Epithelial cell of proximal tubule (primary cell): ENCODE results near the gene ZNRF3. TPM values are rescaled to one million over a fixed set of nuclear protein-coding genes. Genes with fewer than 3 reads are reported as not detected.

Experiments
- DNase-seq: peaks from one replicate; pipeline ENCODE4 v3.0.0-alpha.2; 2011; ENCODE audit warnings: low read depth
- H3K4me3 ChIP-seq: 2 replicates; pipeline ENCODE4 v1.5.1; 2011; ENCODE audit warnings: low read depth, mild to moderate bottlenecking, low read length
- CTCF ChIP-seq: conservative IDR thresholded peaks from 2 replicates; pipeline ENCODE4 v1.5.1; 2012; ENCODE audit warnings: low read depth, mild to moderate bottlenecking, low read length
- total RNA-seq: library from RNA; depleted of rRNA; stranded (reverse); fragments of >200 nt; gene quantifications from 2 replicates; pipeline ENCODE4 v1.2.3, GENCODE V29; 2015

The ZNRF3 gene
- total RNA-seq, 1 donor from 2014 or later, result 15.6 TPM

- no peak for TF ChIP-seq CTCF
- DNase-seq, result no peak
- peak overlapping the region; percentile 47 for H3K4me3 ChIP-seq
Observed at GRCh38 chr22:29071261-29072045, 188.1 kb downstream of the ZNRF3 start.

- TF ChIP-seq CTCF, result no peak
- H3K4me3 ChIP-seq, result peak overlapping the region; percentile 47
- DNase-seq, result no peak
Observed at GRCh38 chr22:29072193-29072978, 189.0 kb downstream of the ZNRF3 start.

GRCh38 chr22:29072979-29073617 is 189.7 kb downstream of the ZNRF3 start, which contains the start of gene KREMEN1:
KREMEN1 (plus strand) TSS chr22:29073035; CDS start chr22:29073131, 96 bp downstream.
- peak within 1 kb of the TSS; percentile 67 for H3K4me3 ChIP-seq
- DNase-seq, result no peak
- no peak for TF ChIP-seq CTCF

- DNase-seq, result no peak
- peak overlapping the region; percentile 67 for H3K4me3 ChIP-seq
- TF ChIP-seq CTCF, result no peak
Observed at GRCh38 chr22:29073618-29074275, 190.4 kb downstream of the ZNRF3 start.

GRCh38 chr22:29074276-29074772 is 191.0 kb downstream of the ZNRF3 start:
- peak overlapping the region; percentile 67 for H3K4me3 ChIP-seq
- TF ChIP-seq CTCF, result no peak
- DNase-seq, result no peak
